ENCODE measurements around the gene MEGF6. TPM values are rescaled to one million over a fixed set of nuclear protein-coding genes. Genes with fewer than 3 reads are reported as not detected.

MEGF6 gene
- total and polyA plus RNA-seq, 2 donors (not counting 3 experiments of a cell fraction or from before 2014, with no cell fraction given), result 22.5 to 63.7 TPM

GRCh38 chr1:3569436-3569835 is 41.9 kb downstream of the MEGF6 start:
- POLR2A ChIA-PET, result no interaction called here
- no peaks in the 10 kb centered on the region for H3K9me1 ChIP-seq (replicated peaks; ENCODE audit: control insufficient read depth, extremely low read depth, insufficient read depth, low read length)
- BruUV-seq (replicated peaks), result no TSS peak
- H4K20me1 ChIP-seq (replicated peaks; ENCODE audit: control insufficient read depth, extremely low read depth, insufficient read depth, low read length), result no peaks in the 10 kb centered on the region
- no peaks in the 10 kb centered on the region for H3K9me3 ChIP-seq (replicated peaks; ENCODE audit: control insufficient read depth, insufficient read depth, low read length)
- H3K79me2 ChIP-seq (ENCODE audit: control insufficient read depth, insufficient read depth, low read length), result no peaks in the 10 kb centered on the region
- H3K4me1 ChIP-seq (ENCODE audit: control insufficient read depth, extremely low read depth, insufficient read depth, low read length), result no peaks in the 10 kb centered on the region
- H3K9ac ChIP-seq (replicated peaks; ENCODE audit: extremely low read depth, insufficient read depth, low read length), result no peak overlapping the region
- H3K27me3 ChIP-seq (ENCODE audit: control insufficient read depth in 2 of 2, insufficient read depth in 2 of 2, low read length in 2 of 2), result no peaks in the 10 kb centered on the region
- H3K36me3 ChIP-seq (ENCODE audit: control insufficient read depth in 2 of 2, extremely low read depth in 1 of 2, insufficient read depth in 2 of 2, low read length in 2 of 2), result peaks cover 0 to 1% of the 10 kb centered on the region in 2 experiments
- no peak overlapping the region for H3K4me2 ChIP-seq (ENCODE audit: insufficient read depth, low read length)
- dilution Hi-C loops (cut with MboI; ENCODE audit: extremely low pct_ligation_motif_present, low sequenced_read_pairs) (no loop called here), intact Hi-C loops (cut with micrococcal nuclease) (no loop called here)
- H3K27ac ChIP-seq (ENCODE audit: insufficient read depth, low read depth, low read length), result no peak overlapping the region
- TF ChIP-seq EZH2 (IDR thresholded peaks at IDR 0.05; ENCODE audit: borderline replicate concordance, low read depth, low read length, severe bottlenecking) (no peak), MYC (IDR thresholded peaks at IDR 0.05; ENCODE audit: low read depth, low read length) (no peak), FOS (IDR thresholded peaks at IDR 0.05; ENCODE audit: borderline replicate concordance, insufficient read depth, low read length) (no peak), GATA2 (IDR thresholded peaks at IDR 0.05; ENCODE audit: insufficient read depth, insufficient read length, low read depth, low read length) (no peak), POLR2AphosphoS5 (IDR thresholded peaks at IDR 0.05; ENCODE audit: insufficient read depth, low read depth, low read length) (no peak), JUN (IDR thresholded peaks at IDR 0.05; ENCODE audit: borderline replicate concordance, insufficient read depth, insufficient read length, low read depth) (no peak), POLR2A (IDR thresholded peaks at IDR 0.05; ENCODE audit: low read depth, low read length) (no peak)
- TF ChIP-seq, protein P1, sequence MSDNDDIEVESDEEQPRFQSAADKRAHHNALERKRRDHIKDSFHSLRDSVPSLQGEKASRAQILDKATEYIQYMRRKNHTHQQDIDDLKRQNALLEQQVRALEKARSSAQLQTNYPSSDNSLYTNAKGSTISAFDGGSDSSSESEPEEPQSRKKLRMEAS (IDR thresholded peaks at IDR 0.05; ENCODE audit: insufficient read depth, insufficient read length), result no peak
- TF ChIP-seq, protein P2, sequence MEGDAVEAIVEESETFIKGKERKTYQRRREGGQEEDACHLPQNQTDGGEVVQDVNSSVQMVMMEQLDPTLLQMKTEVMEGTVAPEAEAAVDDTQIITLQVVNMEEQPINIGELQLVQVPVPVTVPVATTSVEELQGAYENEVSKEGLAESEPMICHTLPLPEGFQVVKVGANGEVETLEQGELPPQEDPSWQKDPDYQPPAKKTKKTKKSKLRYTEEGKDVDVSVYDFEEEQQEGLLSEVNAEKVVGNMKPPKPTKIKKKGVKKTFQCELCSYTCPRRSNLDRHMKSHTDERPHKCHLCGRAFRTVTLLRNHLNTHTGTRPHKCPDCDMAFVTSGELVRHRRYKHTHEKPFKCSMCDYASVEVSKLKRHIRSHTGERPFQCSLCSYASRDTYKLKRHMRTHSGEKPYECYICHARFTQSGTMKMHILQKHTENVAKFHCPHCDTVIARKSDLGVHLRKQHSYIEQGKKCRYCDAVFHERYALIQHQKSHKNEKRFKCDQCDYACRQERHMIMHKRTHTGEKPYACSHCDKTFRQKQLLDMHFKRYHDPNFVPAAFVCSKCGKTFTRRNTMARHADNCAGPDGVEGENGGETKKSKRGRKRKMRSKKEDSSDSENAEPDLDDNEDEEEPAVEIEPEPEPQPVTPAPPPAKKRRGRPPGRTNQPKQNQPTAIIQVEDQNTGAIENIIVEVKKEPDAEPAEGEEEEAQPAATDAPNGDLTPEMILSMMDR (IDR thresholded peaks at IDR 0.05; ENCODE audit: extremely low read depth in 1 of 2, insufficient read depth in 1 of 2, low read depth in 1 of 2, low read length in 2 of 2), result no peak
- H3K4me3 ChIP-seq (replicated peaks in 1 of 3; ENCODE audit: insufficient read depth in 1 of 3, low read depth in 1 of 3, low read length in 3 of 3), result no peak overlapping the region
- no peak overlapping the region for H2AFZ ChIP-seq (ENCODE audit: low read depth, low read length)
- DNase-seq (ENCODE audit: low read depth, low spot score), result no peak
- CTCF ChIA-PET, result interaction anchor here (1.0 to 7.8 kb wide), 2 partner anchors 45 to 51 kb away, joined by 3 to 196 read pairs; no protein-coding TSS in a partner anchor
- FAIRE-seq, result no peak

Data from endothelial cell of umbilical vein (primary cell).